Raji (cell line): ENCODE data around the gene C6orf89.

Source experiments
- POLR2A ChIP-seq: IDR thresholded peaks from 2 replicates; pipeline ENCODE4 v1.6.1; 2011; ENCODE audit warnings: low read depth, low read length, control low read depth; ENCODE audit not compliant: insufficient read depth

The C6orf89 gene

DNA sequence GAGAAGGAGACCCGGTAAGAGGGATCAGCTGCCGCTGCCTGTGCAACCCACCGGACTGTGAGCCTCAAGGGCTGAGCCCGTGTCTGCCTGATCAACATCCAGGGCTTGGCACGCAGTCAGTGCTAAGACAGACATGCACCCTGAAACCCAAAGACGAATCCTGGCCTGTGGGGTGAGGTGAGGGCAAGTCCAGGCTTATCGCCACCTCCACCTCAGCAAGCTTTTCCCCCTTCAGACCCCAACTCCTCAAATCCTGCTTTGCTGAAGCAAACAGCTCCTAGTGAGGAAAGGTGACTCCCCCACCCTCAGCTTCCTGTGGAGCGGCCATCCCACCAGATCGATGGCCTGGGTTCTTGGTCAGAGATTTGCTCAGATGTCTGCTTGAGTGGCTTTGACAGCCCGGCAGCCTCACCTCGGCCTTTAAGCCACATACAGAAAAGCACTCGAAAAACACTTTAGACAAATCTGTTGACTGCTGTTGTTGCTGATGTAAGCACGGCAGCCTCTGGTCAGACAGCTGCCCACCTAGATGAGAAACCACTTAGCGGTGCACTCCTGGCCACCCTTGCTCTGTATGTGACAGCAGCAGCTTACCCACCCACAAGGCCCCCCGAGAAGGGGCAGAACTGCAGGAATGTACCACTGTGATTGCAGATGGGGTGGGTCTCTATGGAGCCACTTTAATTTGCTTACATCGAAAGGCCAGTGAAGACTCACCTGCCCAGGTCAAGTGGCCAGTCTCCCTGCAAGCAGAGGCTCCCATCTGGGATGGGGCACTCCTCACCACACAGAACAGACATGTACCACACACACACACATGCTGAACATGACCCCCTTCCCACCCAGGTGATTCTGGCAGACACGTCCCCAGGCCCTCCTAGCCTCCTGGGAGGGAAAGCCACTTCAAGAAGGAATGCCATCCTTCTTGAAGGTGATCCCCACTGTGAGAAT is 85.4 kb downstream of the C6orf89 start:
- TF ChIP-seq POLR2A: no peak

DNA sequence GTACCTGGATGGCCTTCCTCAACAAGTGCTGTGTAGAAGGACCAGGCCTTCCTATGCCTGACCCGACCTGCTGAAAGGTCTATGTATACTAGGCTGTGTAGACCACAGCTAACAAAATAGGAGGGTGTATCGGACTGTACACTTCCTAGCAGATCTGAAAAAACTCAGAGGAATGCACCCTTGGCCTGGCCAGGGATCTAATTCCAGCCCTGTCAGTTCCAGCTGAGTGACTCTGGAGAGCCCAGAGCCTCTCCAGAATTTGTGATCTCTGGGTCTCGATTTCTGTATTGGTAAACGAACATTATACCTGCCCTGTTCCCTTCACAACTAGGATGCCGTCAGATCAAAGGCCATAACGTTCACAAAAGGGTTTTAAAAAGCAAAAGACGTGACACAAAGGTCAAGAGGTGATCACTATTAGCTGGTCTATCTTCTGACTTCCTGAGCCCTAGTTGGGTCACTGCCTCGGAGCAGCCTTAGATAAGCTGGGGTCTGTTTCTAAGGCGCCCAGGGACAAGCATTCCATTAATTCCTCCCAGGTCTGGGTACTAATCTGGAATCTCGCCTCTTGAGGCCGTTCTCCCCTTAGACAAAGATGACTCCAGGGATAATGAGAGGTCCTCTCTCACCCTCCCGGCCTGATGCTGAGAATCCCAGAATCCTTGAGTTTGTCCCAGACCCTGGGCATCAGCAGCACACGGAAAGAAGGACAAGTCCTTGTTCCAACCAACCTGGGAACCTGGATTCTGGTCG is 86.3 kb downstream of the C6orf89 start:
- no peak for TF ChIP-seq POLR2A

DNA sequence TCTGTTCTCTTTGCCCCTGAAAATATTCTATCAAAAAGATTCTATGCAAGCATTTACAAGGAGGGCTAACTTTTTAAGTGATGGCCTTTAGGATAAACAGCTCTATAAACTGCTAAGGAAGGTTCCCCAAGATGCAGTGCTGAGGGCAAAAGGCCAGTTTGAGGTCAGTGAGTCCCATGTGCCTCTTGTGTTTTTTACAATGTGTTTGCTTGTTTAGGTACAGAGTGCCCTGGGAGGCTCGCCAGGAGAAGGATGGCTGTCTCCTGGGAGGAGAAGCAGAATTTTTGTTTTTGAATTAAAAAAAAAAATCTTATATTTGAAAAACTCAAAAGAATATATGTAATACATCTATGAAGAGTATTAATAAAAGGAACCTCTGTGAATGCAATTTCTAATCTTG is 87.4 kb downstream of the C6orf89 start:
- TF ChIP-seq POLR2A: no peak

DNA sequence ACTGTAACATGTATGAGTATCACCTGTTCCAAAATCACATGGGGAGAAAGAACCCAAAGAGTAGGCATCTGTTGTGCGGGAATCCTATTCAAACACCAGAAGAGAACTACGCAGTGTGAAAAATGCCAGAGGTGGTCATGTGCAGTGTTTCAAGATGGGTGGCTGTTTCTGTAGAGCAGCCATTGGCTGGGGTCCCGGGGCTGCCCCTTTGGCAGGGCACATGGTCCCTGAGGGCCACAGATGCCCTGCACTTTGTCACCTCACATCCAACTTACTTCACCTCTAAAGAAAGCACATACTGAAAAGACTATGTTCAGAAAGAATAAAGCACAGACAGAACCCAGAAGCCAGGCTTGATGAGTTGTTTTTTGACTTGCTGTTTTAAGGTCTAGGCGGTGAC is 87.9 kb downstream of the C6orf89 start:
- no peak for TF ChIP-seq POLR2A

DNA sequence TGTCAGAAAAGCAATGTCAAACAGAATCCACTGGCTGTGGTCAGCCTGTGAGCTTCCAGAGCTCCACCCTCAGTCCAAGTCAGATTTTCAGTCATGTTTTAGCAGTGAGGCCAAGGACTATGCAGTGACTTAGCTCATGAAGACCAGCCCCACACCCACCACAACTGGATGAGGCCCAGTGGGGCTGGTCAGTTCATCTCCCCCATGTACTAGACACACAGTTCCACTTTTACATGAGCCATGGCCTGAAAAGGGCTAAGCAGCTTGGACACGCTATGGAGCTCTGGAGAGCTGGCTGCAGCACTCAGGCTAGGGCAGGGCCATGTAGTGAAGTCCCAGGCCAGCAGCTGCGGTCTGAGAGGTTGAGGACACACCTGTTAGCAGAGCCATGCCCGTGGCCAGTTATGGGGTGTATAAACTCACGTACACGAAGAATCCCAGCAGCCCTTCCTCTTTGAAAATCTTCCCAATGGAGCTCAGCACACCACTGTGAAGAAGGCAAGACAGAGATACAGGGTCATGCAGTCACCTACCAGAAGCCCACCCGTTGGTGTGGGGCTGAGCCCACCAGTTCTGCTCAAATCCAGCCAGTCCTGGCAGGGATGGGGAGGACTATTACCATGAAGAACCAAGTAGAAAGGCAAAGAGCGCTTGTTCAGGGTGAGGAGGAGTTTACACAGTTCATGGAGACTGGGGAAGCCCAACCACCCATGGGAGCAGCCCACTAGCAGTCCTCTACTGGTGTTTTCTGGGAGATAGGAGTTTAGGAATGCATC is 89.7 kb downstream of the C6orf89 start:
- no peak for TF ChIP-seq POLR2A

DNA sequence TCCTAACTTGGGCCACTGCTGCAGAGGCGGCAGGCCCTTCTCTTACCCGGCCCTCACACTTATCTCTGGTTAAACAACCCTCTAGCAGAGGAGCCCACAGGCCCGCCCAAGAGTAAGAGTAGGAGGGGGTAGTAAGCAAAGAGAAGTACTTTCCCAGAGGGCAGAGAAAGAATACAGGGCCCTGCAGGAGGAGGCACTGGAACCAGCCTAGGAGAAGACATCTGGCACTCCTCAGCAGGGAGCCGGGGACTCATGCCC is 90.2 kb downstream of the C6orf89 start:
- TF ChIP-seq POLR2A: no peak

DNA sequence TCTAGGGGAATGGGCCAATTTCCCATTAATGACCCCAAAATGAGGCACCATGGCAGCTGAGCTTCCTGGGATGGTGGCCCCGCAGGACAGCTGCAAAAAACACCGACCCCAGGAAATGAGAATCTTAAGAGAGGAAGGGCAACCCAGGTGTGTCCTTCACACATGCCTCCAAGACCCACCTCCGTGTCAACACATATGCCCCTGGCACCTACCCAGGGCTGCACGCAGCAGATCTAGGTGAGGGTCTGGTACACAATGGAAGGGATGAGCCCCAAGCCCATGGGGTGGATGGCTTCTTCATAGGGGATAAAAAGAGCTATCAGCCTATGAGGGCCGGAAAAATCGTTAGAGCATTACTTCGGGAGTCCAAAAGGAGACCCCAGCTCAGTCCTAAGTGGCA is 90.8 kb downstream of the C6orf89 start:
- TF ChIP-seq POLR2A: no peak

DNA sequence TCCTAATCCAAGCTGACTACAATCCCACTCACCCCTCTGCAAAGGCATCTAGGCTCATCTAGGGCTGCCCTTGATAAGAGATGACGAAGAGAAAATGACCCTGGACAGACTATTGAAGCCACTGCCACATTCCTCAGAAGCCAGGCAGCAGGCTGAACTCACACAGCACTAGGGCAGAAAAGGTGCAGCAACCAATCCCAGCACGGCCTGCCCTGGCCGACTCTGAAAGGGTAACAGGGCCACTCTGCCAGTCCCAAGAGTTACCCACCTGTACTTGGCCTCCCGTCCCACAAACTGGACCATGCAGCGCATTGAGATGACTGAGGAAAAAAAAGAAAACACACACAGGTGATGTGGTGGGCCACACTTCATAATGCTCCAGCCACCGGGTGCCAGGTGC is 91.2 kb downstream of the C6orf89 start:
- no peak for TF ChIP-seq POLR2A

DNA sequence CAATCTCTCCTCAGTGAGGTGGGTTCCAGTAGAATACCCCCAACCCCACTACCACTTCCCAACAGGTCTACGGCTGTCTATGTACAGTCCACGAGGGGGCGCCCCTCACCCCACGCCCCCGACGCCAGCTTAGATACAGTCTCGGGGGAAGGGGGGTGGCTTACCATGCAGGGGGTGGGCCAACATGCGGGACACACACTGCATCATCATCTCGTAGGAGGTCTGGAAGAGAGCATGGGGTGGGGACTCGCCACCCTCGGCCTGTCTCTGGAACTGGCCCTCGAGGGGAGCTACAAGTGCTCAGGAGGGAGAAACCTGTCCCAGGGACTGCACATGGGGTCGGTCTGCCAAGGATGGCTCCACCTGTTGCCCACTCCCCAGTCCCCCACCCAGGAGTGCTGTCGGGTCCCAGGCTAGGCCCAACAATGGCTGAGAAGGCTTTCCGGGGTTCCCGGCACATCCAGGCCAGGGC is 91.8 kb downstream of the C6orf89 start:
- no peak for TF ChIP-seq POLR2A
